AG09319 (cell line): ENCODE results near the gene MEGF8.

ENCODE experiments used
- DNase-seq: peaks from one replicate; pipeline ENCODE4 v3.0.0-alpha.2; 2010; ENCODE audit warnings: low read depth; ENCODE audit errors: extremely low read depth
- CTCF ChIP-seq: IDR thresholded peaks from 2 replicates; pipeline ENCODE4 v1.5.1; 2011; ENCODE audit warnings: low read depth, mild to moderate bottlenecking, inconsistent platforms, low read length, moderate library complexity

Gene MEGF8

GRCh38 chr19:42370068-42370520 is 44.7 kb downstream of the MEGF8 start:
- no peak for TF ChIP-seq CTCF
- DNase-seq = no peak

- DNase-seq = no peak
- TF ChIP-seq CTCF = no peak
Measured at GRCh38 chr19:42370626-42371175, 45.3 kb downstream of the MEGF8 start.

- no peak for DNase-seq
- no peak for TF ChIP-seq CTCF
Measured at GRCh38 chr19:42374826-42375376, 49.5 kb downstream of the MEGF8 start.

- no peak for TF ChIP-seq CTCF
- no peak for DNase-seq
Measured at GRCh38 chr19:42375415-42376176, 50.2 kb downstream of the MEGF8 start.

GRCh38 chr19:42376177-42376555 is 50.7 kb downstream of the MEGF8 start:
- TF ChIP-seq CTCF = no peak
- DNase-seq = no peak

- TF ChIP-seq CTCF = no peak
- no peak for DNase-seq
Measured at GRCh38 chr19:42378225-42379215, 53.1 kb downstream of the MEGF8 start.

GRCh38 chr19:42380155-42380554 is 54.7 kb downstream of the MEGF8 start:
- DNase-seq = no peak
- no peak for TF ChIP-seq CTCF
